HEK293T (cell line): Measurements from ENCODE around the gene ANOS1.

Experiments used
- ARNT ChIP-seq: fragments of 450-650 bp; IDR thresholded peaks from 2 replicates; pipeline ENCODE4 v1.6.1; 2017; ENCODE audit warnings: mild to moderate bottlenecking
- BHLHE40 ChIP-seq: fragments of 450-650 bp; IDR thresholded peaks from 2 replicates; pipeline ENCODE4 v1.6.1; 2016; ENCODE audit warnings: mild to moderate bottlenecking, moderate library complexity, borderline replicate concordance
- CTBP1 ChIP-seq: fragments of 450-650 bp; IDR thresholded peaks from 2 replicates; pipeline ENCODE4 v1.6.1; 2016; ENCODE audit warnings: borderline replicate concordance
- FOXA1 ChIP-seq: fragments of 450-650 bp; IDR thresholded peaks from 2 replicates; pipeline ENCODE4 v1.6.1; 2016; ENCODE audit warnings: mild to moderate bottlenecking
- FOXK2 ChIP-seq: fragments of 450-650 bp; IDR thresholded peaks from 2 replicates; pipeline ENCODE4 v1.6.1; 2016; ENCODE audit warnings: mild to moderate bottlenecking
- HDGF ChIP-seq: fragments of 450-650 bp; IDR thresholded peaks from 2 replicates; pipeline ENCODE4 v1.6.1; 2017; ENCODE audit warnings: antibody characterized with exemption, borderline replicate concordance
- SP1 ChIP-seq: fragments of 450-650 bp; IDR thresholded peaks from 2 replicates; pipeline ENCODE4 v1.6.1; 2017
- SUZ12 ChIP-seq: fragments of 450-650 bp; IDR thresholded peaks from 2 replicates; pipeline ENCODE4 v1.6.1; 2016; ENCODE audit warnings: mild to moderate bottlenecking
- ZNF384 ChIP-seq: fragments of 450-650 bp; IDR thresholded peaks from 2 replicates; pipeline ENCODE4 v1.6.1; 2016
- TF ChIP-seq, protein P1 (sequence below): fragments of 450-650 bp; IDR thresholded peaks from 2 replicates; pipeline ENCODE4 v1.6.1; 2016

DNA sequence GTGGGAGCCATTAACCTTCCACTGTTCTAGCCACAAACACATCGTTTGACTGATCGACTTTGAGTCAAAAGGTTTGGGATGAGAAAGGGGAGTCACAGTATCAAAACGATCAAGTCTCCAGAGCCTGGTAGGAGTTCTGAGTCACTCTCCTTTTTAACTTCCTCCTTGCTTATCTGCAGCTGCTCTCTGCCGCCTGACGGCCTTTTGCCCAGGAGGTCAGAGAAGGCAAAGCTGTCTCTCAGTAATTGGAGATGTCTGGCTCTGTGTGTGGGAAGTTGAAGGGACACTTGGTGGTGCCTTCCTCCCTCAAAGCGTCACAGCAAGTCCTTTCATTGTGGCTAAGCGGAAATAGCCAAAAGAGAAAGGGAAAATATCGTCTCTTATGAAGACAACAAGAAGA is 63.1 kb downstream of the ANOS1 start:
- TF ChIP-seq FOXK2 (no peak), CTBP1 (no peak), ZNF384 (no peak), ARNT (no peak), FOXA1 (no peak), SP1 (no peak), SUZ12 (no peak), BHLHE40 (no peak), HDGF (no peak)
- TF ChIP-seq, protein P1, sequence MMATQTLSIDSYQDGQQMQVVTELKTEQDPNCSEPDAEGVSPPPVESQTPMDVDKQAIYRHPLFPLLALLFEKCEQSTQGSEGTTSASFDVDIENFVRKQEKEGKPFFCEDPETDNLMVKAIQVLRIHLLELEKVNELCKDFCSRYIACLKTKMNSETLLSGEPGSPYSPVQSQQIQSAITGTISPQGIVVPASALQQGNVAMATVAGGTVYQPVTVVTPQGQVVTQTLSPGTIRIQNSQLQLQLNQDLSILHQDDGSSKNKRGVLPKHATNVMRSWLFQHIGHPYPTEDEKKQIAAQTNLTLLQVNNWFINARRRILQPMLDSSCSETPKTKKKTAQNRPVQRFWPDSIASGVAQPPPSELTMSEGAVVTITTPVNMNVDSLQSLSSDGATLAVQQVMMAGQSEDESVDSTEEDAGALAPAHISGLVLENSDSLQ = no peak
